Stimulated activated CD8-positive, alpha-beta memory T cell treated with anti-CD3 and anti-CD28 coated beads, Interleukin-12 subunit alpha, Interleukin-12 subunit beta, amount 100 ng/mL, for 4 hours (primary cell): Measurements from ENCODE around the gene FAM117A.

Source experiments
- DNase-seq: peaks from one replicate; pipeline ENCODE4 v3.0.0-alpha.2; 2020; ENCODE audit warnings: low read depth

The FAM117A gene

GRCh38 chr17:49707608-49708514 lies 56.1 kb downstream of the FAM117A start, which contains the start of gene SLC35B1:
Gene SLC35B1, minus strand, starts transcription at chr17:49707964. Its CDS starts 131 bp downstream, at chr17:49707833.
- DNase-seq, result peak; percentile 96

- no peak for DNase-seq
Observed at GRCh38 chr17:49707246-49707607, 56.7 kb downstream of the FAM117A start.

DNA sequence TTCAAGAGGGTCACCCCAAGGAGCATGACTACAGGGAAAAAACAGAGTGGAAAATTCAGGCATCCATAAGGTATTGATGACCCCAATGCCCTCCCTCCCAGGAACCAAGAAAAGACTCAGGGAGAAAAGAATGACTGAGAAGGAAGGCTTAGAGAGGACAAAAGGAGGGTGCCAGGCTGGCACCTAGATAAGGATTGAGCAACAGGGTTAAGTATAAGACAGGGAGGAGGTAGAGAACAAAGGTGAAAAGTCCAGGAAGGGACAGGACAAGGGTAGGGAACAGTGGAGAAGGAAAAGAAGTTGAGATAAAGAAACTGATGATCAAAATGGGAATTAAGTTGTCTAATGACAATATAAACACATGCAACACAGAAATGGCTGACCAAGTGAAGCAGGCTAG lies 58.7 kb downstream of the FAM117A start:
- no peak for DNase-seq

GRCh38 chr17:49703557-49704277 lies 60.2 kb downstream of the FAM117A start:
- no peak for DNase-seq

DNA sequence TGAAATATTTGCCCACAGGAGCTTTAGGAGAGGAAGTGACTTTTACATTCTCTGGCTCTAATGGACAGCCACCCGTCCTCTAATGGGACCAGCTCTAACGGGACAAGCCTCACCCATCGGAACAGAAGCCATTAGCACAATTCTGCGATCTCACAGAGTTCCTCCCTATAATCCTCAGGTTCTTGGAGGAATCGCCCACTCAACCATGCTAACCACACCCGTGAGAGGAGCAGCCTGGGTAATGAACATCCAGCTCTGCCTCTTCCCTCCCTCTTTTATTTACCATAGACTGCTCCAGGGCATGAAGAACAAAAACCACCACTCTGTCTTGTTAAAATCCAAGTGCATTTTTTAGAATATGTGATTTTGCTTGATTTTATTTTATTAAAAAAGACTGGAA lies 63.0 kb downstream of the FAM117A start:
- no peak for DNase-seq

DNA sequence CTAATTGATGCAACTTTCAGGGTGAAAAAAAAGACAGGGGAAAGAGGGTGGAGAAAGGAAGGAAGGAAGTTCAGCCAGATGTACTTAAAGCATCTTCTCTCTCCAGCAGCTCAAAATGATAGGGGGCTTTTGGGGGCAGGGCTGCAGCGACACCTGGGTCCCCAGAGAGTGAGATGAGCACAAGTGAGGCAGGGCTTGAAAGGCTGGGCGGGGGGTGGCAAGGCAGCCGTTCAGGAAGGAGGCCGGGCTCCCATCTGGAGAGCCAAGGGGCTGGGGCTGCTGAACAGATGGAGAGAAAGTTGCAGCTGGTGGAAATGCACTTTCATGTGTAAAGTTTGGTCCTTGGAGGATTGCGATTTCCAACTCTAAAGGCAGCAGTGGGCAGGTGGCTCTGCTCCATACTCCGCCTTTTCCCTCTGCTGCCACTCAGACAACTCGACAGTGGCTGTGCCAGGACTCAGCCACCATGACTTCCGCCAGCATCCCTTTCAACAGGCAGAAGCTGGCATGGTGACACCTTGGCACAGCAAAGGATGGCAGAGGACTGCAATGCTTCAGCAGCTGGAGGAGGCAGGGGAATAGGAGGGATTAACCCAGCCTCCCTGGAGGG lies 63.9 kb downstream of the FAM117A start:
- DNase-seq, result no peak

DNA sequence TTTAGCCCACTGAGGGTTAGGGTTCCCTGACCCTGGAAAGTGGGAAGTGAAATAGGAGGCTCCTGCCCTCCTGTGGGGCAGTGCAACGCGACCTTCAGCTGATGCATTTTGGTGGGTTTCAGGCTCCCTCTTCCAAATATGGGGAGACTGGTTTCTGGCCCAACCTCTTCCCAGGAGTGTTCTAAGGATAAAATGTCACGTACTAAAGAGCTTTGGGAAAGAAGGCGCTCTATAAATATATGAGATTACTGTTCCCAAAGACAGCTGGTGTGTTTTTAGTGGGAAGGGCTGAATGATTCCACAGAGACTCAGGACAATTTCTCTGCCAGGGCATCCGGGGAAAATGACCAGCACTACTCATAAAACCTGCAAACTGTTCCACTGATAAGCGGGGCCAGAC lies 65.9 kb downstream of the FAM117A start:
- DNase-seq, result no peak

GRCh38 chr17:49696233-49696761 lies 67.6 kb downstream of the FAM117A start:
- peak; percentile 59 for DNase-seq

DNA sequence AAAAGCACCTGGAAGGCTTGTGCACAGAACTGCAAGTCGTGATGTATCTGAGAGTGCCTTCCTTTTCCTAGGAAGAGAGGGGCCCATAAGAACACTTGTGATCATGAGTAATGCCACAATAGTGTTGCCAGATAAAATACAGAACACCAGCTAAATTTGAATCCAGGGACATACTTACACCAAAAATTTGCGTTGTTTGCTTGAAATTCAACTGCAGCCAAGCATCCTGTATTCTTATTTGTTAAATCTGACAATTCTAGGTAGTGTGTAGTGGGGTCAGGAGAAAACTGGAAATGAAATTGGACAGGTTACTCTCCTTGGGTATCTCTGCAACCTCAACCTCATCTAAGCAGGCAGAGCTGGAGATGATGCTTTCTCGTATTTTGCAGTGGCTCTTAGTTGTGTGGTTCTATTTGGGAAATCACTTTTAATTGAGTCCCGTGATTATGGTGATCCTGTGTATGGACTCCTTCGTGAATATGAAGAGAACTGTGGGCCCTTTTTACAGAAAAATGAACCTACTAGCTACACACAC lies 68.2 kb downstream of the FAM117A start:
- no peak for DNase-seq

GRCh38 chr17:49694847-49695697 lies 68.9 kb downstream of the FAM117A start:
- peak; percentile 43 for DNase-seq

GRCh38 chr17:49692751-49693150 lies 71.2 kb downstream of the FAM117A start:
- no peak for DNase-seq

- no peak for DNase-seq
Observed at GRCh38 chr17:49691677-49692191, 72.2 kb downstream of the FAM117A start.

GRCh38 chr17:49691086-49691676 lies 72.8 kb downstream of the FAM117A start:
- no peak for DNase-seq

- DNase-seq, result no peak
Observed at GRCh38 chr17:49690256-49690655, 73.7 kb downstream of the FAM117A start.

GRCh38 chr17:49688848-49689247 lies 75.1 kb downstream of the FAM117A start:
- DNase-seq, result no peak

DNA sequence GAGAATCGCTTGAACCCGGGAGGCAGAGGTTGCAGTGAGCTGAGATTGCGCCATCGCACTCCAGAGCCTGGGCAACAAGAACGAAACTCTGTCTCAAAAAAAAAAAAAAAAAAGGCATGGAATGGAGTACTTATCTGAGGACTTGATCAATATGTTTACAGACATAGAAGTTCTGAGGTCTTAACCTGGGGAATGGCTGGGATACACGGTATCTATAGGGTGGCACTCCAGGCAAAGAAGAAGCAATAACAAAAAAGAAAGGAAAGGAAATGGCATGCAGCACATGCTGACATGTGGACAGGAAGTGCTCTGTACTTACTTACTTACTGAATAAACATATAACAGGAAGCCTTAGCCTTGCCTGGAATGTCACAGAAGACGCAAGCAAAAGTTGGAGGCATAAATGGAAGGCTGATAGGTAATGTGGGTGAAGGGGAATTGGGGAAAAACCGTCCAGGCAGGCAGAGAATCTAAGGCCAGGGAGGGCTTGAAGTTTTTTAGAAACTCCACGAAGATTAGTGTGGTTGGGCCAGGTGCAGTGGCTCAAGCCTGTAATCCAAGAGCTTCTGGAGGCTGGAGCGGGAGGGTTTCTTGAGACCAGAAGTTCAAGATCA lies 75.9 kb downstream of the FAM117A start:
- DNase-seq, result no peak

DNA sequence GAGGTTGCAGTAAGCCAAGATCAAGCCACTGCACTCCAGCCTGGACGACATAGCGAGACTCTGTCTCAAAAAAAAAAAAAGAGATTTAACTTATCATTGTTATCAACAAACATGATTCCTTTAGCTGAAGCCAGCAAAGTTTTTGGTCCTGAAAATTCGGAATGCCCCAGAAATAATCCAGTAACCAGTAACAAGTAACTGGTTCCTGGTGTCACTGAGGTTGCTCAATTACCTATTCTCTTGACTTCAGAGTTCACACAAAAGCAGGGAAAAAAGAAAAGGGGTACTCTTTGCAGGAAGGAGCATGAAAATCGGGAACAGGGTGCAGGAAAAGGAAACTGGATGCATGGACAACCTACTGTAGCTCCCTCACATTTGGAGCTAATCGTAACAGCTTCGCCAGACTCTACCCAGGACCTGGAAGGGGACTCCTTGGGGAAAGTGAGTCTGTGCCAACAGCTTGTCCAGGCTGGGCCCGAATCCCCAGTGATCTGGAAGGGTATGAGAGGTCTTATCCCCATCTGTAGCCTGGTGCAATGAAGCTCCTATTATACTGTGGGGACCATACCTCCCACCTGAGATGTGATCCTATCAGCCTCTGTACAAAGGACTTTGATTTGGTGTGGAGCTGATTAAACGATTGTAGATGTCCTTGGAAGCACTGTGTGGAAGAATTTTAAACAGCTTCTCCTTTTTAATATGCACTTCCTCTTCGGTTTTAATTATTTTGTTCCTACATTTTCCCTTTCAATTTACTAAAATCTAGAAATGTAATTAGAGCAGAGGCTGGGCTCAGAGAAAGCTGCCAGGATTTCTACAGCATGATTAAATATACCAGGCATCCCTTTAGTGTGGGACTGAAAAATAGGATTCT lies 82.6 kb downstream of the FAM117A start:
- no peak for DNase-seq

- no peak for DNase-seq
Observed at GRCh38 chr17:49680314-49680713, 83.6 kb downstream of the FAM117A start.
